NCI-H1930 (cell line): Measurements from ENCODE around the gene NFIL3.

Source experiments
- DNase-seq, 2 experiments: peaks; one replicate each; lab custom pipeline; 2025; lab: John Stamatoyannopoulos, UW

NFIL3 gene

DNA sequence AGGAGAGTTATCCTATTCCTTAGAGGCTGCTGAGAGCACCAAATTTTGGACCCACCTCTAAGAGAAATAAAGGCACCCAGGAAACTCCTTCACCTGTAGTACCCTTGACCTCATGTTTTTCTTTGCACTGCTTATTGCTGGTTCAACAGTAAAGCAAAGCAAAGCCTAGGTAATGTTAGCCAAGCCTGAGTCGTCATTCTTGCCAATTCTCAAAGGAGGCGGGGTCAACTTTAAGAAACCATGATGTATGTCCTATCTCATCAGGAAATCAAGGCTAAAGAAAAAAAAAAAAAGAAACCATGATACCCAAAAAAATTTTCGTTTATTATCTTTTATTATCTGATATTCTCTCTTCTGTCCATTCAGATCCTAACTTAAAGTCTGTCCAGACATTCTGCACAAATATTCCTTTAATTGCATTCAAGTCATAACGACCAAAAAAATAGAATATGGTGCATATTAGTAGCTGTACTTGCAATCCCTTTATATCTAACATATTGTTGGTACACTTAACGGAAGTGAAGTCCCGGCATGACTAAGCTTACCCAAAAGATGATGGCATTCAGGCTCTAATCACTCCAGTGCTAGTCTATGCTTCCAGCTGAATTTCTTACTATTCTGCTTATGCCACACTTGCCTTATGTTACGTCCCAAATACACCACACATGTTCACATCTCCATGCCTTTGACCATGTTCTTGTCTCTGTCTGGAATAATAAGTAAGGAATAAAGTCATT, 63.7 kb downstream of the NFIL3 start:
- DNase-seq, result no peak

DNA sequence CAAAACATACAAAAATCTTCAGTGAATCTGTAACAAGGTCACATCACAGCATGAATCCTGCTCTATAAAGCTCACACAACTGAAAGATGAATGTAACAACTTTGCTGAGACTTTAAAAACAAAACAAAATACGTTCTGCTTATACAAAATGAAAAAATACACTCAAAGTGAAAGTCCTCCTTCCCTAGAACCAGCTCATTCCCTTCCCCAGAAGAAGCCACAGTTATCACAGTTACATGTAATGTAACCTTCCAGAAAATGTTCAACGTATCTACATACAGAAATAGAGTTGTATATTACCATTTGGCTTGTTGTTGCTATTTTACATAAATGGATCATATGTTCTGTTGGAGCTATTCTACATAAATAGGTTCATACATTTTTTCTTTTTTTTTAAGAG, 64.5 kb downstream of the NFIL3 start:
- DNase-seq, result no peak
